ENCODE results near the gene NTHL1. TPM values are rescaled to one million over a fixed set of nuclear protein-coding genes. Genes with fewer than 3 reads are reported as not detected.

NTHL1 gene
- total and polyA plus RNA-seq, 2 of the 8 experiments (the other 6 are each of a cell fraction or from before 2014, with no cell fraction given) = 70.9 to 150 TPM

GRCh38 chr16:2028146-2028545 lies 19.5 kb downstream of the NTHL1 start (continued):
- TF ChIP-seq, protein P1, sequence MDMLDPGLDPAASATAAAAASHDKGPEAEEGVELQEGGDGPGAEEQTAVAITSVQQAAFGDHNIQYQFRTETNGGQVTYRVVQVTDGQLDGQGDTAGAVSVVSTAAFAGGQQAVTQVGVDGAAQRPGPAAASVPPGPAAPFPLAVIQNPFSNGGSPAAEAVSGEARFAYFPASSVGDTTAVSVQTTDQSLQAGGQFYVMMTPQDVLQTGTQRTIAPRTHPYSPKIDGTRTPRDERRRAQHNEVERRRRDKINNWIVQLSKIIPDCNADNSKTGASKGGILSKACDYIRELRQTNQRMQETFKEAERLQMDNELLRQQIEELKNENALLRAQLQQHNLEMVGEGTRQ (IDR thresholded peaks at IDR 0.05; ENCODE audit: low read length) = no peak
- TF ChIP-seq ATF3 (IDR thresholded peaks at IDR 0.05; ENCODE audit: insufficient read depth, low read depth, low read length) = no peak
- TF ChIP-seq CEBPB (IDR thresholded peaks at IDR 0.05; ENCODE audit: low read depth, low read length) = no peak
- no peak for TF ChIP-seq SP1 (IDR thresholded peaks at IDR 0.05; ENCODE audit: low read depth, low read length)
- no peak for TF ChIP-seq SP2 (IDR thresholded peaks at IDR 0.05; ENCODE audit: low read length)
- no peak for TF ChIP-seq SIN3A (conservative IDR thresholded peaks at IDR 0.05 in 1 of 2, IDR thresholded peaks at IDR 0.05 in 1 of 2; ENCODE audit: low read depth in 1 of 2, low read length in 2 of 2)
- TF ChIP-seq RBBP5 (IDR thresholded peaks at IDR 0.05; ENCODE audit: borderline replicate concordance, low read depth, low read length) = no peak

Data from H1 (cell line).